HG02973 (cell line): ENCODE data around the gene ADAMTS3.

Experiments
- ATAC-seq: cut with Tn5 transposase; IDR thresholded peaks from one replicate; pipeline ENCODE4 v1.9.1; 2021; ENCODE audit warnings: moderate library complexity; ENCODE audit not compliant: unreplicated experiment

ADAMTS3 gene

GRCh38 chr4:72422416-72422815, 146.6 kb downstream of the ADAMTS3 start:
- no peak for ATAC-seq

GRCh38 chr4:72418458-72418857, 150.6 kb downstream of the ADAMTS3 start:
- ATAC-seq: no peak

DNA sequence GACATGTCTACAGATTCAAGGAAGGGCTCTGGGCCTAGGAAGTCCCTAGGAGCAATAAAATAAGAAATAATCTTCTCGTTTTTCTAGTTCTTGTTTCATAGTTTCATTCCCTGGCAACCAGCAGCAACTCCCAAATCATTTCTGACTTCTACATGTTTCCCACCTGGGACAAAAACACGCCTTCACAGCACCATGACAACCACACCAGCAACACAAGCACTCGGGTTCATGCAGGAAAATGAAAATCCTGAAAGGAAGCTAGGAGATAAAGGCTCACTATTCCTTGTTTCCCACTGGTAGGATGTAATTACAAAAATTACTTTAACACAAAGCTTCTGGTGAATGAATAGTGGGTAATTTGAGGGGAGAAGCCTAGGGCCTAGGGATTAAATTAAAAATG, 158.9 kb downstream of the ADAMTS3 start:
- no peak for ATAC-seq

GRCh38 chr4:72408568-72408967, 160.5 kb downstream of the ADAMTS3 start:
- ATAC-seq: no peak

DNA sequence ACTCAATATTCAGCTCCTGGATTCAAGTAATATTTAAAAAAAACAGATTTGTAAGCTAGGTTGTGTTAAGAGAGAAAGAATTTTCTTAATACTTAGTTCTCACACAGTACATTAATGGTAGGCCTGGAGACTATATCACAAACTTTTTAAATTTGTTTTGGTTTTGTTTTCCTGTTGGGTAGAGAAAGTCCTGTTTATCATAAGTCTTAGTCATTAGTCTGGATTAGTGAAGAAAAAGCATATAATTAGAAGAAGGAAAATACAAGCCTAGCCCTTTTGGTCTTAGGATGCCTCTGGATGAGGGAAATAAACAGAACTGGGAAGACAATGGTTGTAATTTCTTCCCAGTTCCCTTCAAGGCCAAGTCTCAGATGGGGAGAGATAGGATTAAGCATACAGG, 163.6 kb downstream of the ADAMTS3 start:
- ATAC-seq: no peak

DNA sequence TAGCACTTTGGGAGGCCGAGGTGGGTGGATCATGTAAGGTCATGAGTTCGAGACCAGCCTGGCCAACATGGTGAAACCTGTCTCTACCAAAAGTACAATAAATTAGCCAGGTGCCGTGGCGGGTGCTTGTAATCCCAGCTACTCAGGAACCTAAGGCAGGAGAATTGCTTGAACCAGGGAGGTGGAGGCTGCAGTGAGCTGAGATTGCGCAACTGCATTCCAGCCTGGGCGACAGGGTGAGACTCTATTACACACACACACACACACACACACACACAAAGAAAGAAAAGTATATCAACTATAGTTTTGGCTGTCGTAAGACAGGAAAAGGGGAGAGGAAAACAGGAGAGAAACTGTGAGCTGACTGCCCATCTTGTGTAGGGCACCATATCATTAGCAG, 171.7 kb downstream of the ADAMTS3 start:
- ATAC-seq: no peak

DNA sequence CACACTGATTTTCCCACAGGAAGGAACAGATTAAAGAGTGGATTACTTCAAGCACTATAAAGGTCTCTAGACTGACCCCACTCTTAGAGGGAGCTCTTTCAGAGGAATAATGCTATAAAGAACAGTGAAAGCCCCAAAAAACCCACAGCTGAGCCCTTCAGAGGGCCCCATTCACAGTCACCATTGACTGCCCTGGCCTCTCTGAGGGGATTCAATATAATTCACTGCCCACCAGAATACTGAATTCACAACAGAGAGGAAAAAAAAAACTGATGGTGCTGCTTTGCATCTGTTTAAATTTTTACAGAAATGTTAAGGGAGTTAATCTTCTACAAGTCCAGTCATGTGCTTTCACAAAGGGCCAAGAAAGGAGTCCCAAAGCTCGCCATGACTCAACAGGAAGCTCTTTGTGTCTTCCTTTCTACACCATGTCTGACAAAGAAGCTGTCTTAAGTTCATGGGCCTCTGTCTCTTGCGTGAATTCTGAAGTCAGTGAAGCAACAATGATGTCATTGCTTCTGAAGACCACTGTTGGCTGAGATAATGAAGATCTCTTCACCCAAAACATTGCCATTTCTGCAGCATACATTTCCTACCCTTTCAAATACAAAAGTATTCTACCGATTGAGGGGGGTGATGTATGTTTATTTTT, 174.9 kb downstream of the ADAMTS3 start:
- no peak for ATAC-seq

- no peak for ATAC-seq
These were observed 177.7 kb downstream of the ADAMTS3 start for GRCh38 chr4:72391281-72391680.

DNA sequence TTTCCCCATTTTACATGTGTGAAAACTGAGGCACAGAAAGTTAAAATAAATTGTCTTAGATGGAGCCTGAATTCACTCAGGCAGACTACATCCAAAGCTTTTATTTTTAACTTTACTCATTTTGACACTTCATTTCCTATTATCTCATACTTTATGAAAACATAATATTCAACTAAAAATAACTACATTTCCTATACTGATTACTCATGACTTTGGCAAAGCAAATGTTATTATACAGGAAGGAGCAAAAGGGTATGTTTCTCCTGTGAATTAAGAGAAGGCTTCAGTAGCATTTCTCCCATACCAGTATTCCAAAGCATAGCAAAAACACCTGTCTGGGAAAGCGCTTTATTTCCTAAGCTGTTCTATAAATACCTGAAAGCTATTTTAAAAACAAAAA, 178.6 kb downstream of the ADAMTS3 start:
- ATAC-seq: no peak

DNA sequence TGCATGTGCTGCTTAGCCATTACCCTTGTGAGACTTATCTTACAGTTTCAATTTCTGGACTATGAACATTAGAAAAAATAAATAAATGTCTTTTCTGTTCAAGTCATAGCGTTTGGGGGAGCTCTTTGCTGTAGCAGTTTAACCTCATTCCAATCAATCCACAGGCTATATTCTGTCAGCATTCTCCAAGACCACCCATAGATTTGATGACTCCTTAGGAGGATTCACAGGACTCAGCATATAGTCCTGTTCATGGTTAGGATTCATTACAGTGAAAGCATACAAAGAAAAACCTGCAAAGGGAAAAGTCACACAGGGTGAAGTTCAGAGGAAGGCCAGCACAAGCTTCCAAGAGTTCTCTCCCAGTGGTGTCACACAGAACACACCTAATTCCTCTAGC, 180.5 kb downstream of the ADAMTS3 start:
- ATAC-seq: no peak

DNA sequence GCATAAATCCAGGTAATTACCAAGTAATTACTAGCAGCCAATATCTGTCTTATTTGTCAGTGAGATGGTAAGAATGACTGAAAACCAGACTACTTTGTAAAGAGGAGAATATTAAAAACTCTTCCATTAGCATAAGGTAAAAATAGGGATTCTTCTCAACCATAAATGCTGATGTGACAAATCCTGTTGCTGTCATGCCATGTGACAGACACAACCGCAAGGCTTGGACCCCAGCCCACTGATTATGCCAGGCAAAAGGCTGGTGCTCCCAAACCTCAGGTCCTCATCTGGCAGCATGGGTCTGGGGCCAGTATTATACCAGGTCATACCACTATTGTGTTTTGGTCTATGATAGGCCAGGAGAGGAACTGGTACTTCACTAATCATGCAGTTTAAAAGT, 181.1 kb downstream of the ADAMTS3 start:
- ATAC-seq: no peak

DNA sequence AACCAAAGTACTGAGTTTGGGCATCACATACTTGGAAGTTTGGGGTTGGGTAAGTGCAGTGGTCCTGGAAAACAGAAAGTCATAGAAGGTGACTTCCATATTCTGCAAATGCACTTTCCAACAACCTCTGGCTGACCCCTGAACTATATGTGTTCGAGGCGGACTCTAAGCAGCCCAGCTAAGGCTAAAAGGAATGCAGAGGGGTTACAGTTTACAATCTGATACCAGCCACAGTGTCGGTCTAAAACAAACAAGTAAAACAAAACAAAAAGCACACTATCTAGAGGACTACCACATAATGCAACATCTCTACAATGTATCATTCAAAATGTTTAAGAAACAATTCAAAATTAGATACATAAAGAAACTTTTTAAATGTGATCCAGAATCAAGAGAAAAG, 185.6 kb downstream of the ADAMTS3 start:
- no peak for ATAC-seq

- ATAC-seq: no peak
These were observed 190.1 kb downstream of the ADAMTS3 start for GRCh38 chr4:72378901-72379300.

- ATAC-seq: no peak
These were observed 191.4 kb downstream of the ADAMTS3 start for GRCh38 chr4:72377491-72378194.

GRCh38 chr4:72376901-72377300, 192.1 kb downstream of the ADAMTS3 start:
- no peak for ATAC-seq

- ATAC-seq: no peak
These were observed 193.8 kb downstream of the ADAMTS3 start for GRCh38 chr4:72375073-72375736.

DNA sequence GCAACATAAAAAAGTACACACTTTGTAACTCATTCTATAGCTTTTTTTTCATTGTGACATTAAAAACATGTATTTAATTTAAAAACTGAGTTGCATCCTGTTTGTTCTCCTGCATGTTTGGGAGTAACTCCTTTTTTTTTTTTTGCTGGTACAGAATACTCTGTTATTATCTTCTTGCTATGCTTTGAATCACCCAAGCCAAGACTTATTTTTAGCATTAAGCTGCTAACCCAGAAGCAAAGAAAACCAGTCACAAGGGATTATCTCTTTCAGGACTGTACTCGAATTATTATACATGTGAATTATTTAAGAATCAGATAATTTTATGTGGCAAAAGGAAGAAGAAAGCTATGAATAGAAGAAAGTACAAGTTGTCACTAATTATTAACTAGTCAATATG, 194.9 kb downstream of the ADAMTS3 start:
- no peak for ATAC-seq

- no peak for ATAC-seq
These were observed 202.4 kb downstream of the ADAMTS3 start for GRCh38 chr4:72366601-72367000.

DNA sequence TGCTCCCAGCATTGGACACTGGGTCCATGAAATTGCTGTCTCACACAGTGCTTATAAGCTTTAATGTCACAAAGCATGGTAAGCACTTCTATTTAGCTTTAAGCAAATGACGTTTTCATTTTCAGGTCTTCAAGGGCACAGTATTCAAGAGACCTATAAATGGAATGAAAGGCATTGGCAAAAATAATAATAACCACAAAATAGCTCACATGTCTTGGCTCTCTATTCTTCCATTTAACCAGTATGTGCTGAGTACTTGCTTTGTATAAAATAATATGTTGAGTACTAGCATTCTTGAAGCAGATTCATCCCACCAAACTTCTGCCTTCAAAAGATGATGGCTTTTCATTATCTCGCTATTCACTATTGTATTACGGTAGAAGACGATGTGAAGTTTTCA, 203.0 kb downstream of the ADAMTS3 start:
- no peak for ATAC-seq

GRCh38 chr4:72365016-72365415, 204.0 kb downstream of the ADAMTS3 start:
- no peak for ATAC-seq

- no peak for ATAC-seq
These were observed 208.9 kb downstream of the ADAMTS3 start for GRCh38 chr4:72360075-72360474.

DNA sequence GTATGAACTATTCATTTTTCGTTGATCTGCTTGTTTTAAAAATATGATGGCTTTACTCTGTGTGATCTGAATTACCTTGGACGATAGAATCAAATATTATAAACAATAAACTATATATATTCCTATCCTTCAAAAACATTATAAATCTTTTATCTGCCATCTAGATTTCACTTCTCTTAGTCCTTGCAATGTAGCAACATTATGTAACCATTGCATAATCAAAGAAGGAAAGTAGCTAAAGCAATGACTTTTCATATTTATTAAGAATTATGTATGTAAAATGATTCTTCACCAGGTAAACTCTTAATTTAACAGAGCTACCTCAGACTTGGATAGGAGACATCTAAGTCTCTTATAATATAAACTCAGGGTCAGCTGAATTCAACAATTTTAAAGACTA, 210.5 kb downstream of the ADAMTS3 start:
- ATAC-seq: no peak
